ENCODE data around the gene WNT9B. TPM values are rescaled to one million over a fixed set of nuclear protein-coding genes. Genes with fewer than 3 reads are reported as not detected.

Gene WNT9B
- total and polyA plus RNA-seq, 2 experiments from 2014 or later: 2.4 to 2.6 TPM

GRCh38 chr17:46859996-46860395 is 8.6 kb downstream of the WNT9B start:
- TF ChIP-seq EZH2phosphoT487 (IDR thresholded peaks at IDR 0.05; ENCODE audit: low read depth, severe bottlenecking, unreplicated experiment) (no peak), CTCF (IDR thresholded peaks at IDR 0.05; ENCODE audit: poor library complexity) (no peak), EZH2 (IDR thresholded peaks at IDR 0.05; ENCODE audit: borderline replicate concordance) (no peak)
- no peaks in the 10 kb centered on the region for H3K9me3 ChIP-seq (ENCODE audit: low read depth)
- no peaks in the 10 kb centered on the region for H3K9me2 ChIP-seq (replicated peaks; ENCODE audit: insufficient read depth)
- no peaks in the 10 kb centered on the region for H3K4me1 ChIP-seq (ENCODE audit: insufficient read depth)
- H4K20me1 ChIP-seq (ENCODE audit: insufficient read depth, poor library complexity, severe bottlenecking): no peaks in the 10 kb centered on the region
- no peak for DNase-seq (ENCODE audit: low spot score)
- H3K79me2 ChIP-seq: no peaks in the 10 kb centered on the region
- no peaks in the 10 kb centered on the region for H3K27me3 ChIP-seq
- no peak overlapping the region for H3K4me2 ChIP-seq
- no peak overlapping the region for H3K4me3 ChIP-seq
- 68% methylated on average over 5 of the region's 5 CpGs for WGBS (ENCODE audit: low lambda C conversion rate, missing lambda C conversion rate)
- no peaks in the 10 kb centered on the region for H3K36me3 ChIP-seq (replicated peaks; ENCODE audit: insufficient read depth, low read depth)
- no peak overlapping the region for H2AFZ ChIP-seq
- H3K27ac ChIP-seq: no peak overlapping the region

- H3K4me1 ChIP-seq (ENCODE audit: insufficient read depth): no peaks in the 10 kb centered on the region
- no peak overlapping the region for H3K4me2 ChIP-seq
- H3K79me2 ChIP-seq: no peaks in the 10 kb centered on the region
- H2AFZ ChIP-seq: no peak overlapping the region
- H3K27me3 ChIP-seq: no peaks in the 10 kb centered on the region
- no peak overlapping the region for H3K4me3 ChIP-seq
- WGBS (ENCODE audit: low lambda C conversion rate, missing lambda C conversion rate): 57% methylated on average over 13 of the region's 13 CpGs
- no peaks in the 10 kb centered on the region for H3K36me3 ChIP-seq (replicated peaks; ENCODE audit: insufficient read depth, low read depth)
- no peaks in the 10 kb centered on the region for H3K9me3 ChIP-seq (ENCODE audit: low read depth)
- H3K9me2 ChIP-seq (replicated peaks; ENCODE audit: insufficient read depth): no peaks in the 10 kb centered on the region
- DNase-seq (ENCODE audit: low spot score): no peak
- H4K20me1 ChIP-seq (ENCODE audit: insufficient read depth, poor library complexity, severe bottlenecking): no peaks in the 10 kb centered on the region
- no peak overlapping the region for H3K27ac ChIP-seq
- no peak for TF ChIP-seq EZH2 (IDR thresholded peaks at IDR 0.05; ENCODE audit: borderline replicate concordance)
- no peak for TF ChIP-seq CTCF (IDR thresholded peaks at IDR 0.05; ENCODE audit: poor library complexity)
- TF ChIP-seq EZH2phosphoT487 (IDR thresholded peaks at IDR 0.05; ENCODE audit: low read depth, severe bottlenecking, unreplicated experiment): no peak
Observed at GRCh38 chr17:46862949-46863348, 11.6 kb downstream of the WNT9B start.

GRCh38 chr17:46863383-46864121 is 12.2 kb downstream of the WNT9B start:
- Histone ChIP-seq H2AFZ (no peak overlapping the region), H3K4me2 (no peak overlapping the region), H3K9me2 (replicated peaks; ENCODE audit: insufficient read depth) (no peaks in the 10 kb centered on the region), H3K79me2 (no peaks in the 10 kb centered on the region), H3K4me1 (ENCODE audit: insufficient read depth) (no peaks in the 10 kb centered on the region), H3K36me3 (replicated peaks; ENCODE audit: insufficient read depth, low read depth) (no peaks in the 10 kb centered on the region), H4K20me1 (ENCODE audit: insufficient read depth, poor library complexity, severe bottlenecking) (no peaks in the 10 kb centered on the region), H3K9me3 (ENCODE audit: low read depth) (no peaks in the 10 kb centered on the region), H3K27me3 (no peaks in the 10 kb centered on the region), H3K4me3 (no peak overlapping the region), H3K27ac (no peak overlapping the region)
- TF ChIP-seq CTCF (IDR thresholded peaks at IDR 0.05; ENCODE audit: poor library complexity) (no peak), EZH2 (IDR thresholded peaks at IDR 0.05; ENCODE audit: borderline replicate concordance) (no peak), EZH2phosphoT487 (IDR thresholded peaks at IDR 0.05; ENCODE audit: low read depth, severe bottlenecking, unreplicated experiment) (no peak)
- DNase-seq (ENCODE audit: low spot score): no peak
- 86% methylated on average over 8 of the region's 8 CpGs for WGBS (ENCODE audit: low lambda C conversion rate, missing lambda C conversion rate)

All from hepatocyte (in vitro differentiated cells).